Keratinocyte (primary cell): Measurements from ENCODE around the gene SLC7A1.

Experiments
- EZH2 ChIP-seq: IDR thresholded peaks from one replicate; pipeline ENCODE4 v1.6.1; 2012; ENCODE audit warnings: inconsistent platforms, mild to moderate bottlenecking, low read length, moderate library complexity
- TF ChIP-seq, protein P1 (sequence below), 3 experiments: IDR thresholded peaks in 1 of 3; conservative IDR thresholded peaks in 1 of 3; optimal IDR thresholded peaks in 1 of 3; 2 replicates in 2 of 3; 3 replicates in 1 of 3; pipeline versions ENCODE3 to v1.5.1; 2011; ENCODE audit warnings: low read length in 3 of 3, mild to moderate bottlenecking in 3 of 3, moderate library complexity in 2 of 3, control low read depth in 1 of 3, inconsistent platforms in 1 of 3; ENCODE audit not compliant: insufficient read depth in 2 of 3; ENCODE audit errors: extremely low read depth in 1 of 3

DNA sequence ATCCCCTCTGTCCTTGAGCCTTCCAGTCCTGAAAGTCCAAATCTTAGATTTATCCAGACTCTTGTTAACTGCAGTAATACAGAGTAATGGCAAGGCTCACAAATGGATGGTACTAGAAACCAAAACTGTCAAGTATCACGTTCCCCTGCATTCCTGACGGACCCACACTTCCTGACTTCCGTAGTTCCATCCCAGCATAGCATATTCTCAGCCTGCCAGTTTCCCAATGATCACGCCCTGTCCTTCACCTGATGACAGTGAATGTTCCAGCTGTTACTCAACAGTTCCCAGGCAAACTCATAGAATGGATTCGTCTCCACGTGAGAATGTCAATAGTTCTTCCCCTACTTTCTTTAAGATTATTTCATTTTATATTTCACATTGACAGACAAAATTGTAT, 33.6 kb downstream of the SLC7A1 start:
- TF ChIP-seq, protein P1, sequence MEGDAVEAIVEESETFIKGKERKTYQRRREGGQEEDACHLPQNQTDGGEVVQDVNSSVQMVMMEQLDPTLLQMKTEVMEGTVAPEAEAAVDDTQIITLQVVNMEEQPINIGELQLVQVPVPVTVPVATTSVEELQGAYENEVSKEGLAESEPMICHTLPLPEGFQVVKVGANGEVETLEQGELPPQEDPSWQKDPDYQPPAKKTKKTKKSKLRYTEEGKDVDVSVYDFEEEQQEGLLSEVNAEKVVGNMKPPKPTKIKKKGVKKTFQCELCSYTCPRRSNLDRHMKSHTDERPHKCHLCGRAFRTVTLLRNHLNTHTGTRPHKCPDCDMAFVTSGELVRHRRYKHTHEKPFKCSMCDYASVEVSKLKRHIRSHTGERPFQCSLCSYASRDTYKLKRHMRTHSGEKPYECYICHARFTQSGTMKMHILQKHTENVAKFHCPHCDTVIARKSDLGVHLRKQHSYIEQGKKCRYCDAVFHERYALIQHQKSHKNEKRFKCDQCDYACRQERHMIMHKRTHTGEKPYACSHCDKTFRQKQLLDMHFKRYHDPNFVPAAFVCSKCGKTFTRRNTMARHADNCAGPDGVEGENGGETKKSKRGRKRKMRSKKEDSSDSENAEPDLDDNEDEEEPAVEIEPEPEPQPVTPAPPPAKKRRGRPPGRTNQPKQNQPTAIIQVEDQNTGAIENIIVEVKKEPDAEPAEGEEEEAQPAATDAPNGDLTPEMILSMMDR (optimal IDR thresholded peaks at IDR 0.05 in 1 of 3, IDR thresholded peaks at IDR 0.05 in 1 of 3, conservative IDR thresholded peaks at IDR 0.05 in 1 of 3; ENCODE audit: extremely low read depth in 1 of 3, insufficient read depth in 2 of 3, low read length in 3 of 3): no peak
- TF ChIP-seq EZH2: no peak
